NCI-H526 treated with DMSO at 0.1 percent for 48 hours (cell line): ENCODE measurements around the gene FBXO10.
A peak's percentile ranks its signal among the peaks of the same experiment; 100 is the strongest.
"Not testable (repeated sequence)": the region's sequence is repeated elsewhere in the genome, so short reads cannot be mapped to it uniquely, and the experiment has no call there.

Experiments used
- DNase-seq: peaks from one replicate; lab custom pipeline; 2025; lab: John Stamatoyannopoulos, UW

The FBXO10 gene

GRCh38 chr9:37511016-37512010 is 64.9 kb downstream of the FBXO10 start:
- no peak for DNase-seq

- DNase-seq: not testable (repeated sequence)
These were observed 66.1 kb downstream of the FBXO10 start for GRCh38 chr9:37510053-37510452.

- DNase-seq: no peak
These were observed 66.6 kb downstream of the FBXO10 start for GRCh38 chr9:37509536-37509935.

- no peak for DNase-seq
These were observed 67.4 kb downstream of the FBXO10 start for GRCh38 chr9:37508834-37509206.

GRCh38 chr9:37508135-37508833 is 67.9 kb downstream of the FBXO10 start:
- no peak for DNase-seq

GRCh38 chr9:37507566-37508134 is 68.5 kb downstream of the FBXO10 start:
- no peak for DNase-seq

GRCh38 chr9:37504605-37505004 is 71.6 kb downstream of the FBXO10 start:
- DNase-seq: no peak

GRCh38 chr9:37503736-37504135 is 72.4 kb downstream of the FBXO10 start:
- DNase-seq: no peak

GRCh38 chr9:37501957-37502596 is 74.1 kb downstream of the FBXO10 start:
- no peak for DNase-seq

GRCh38 chr9:37499297-37499696 is 76.9 kb downstream of the FBXO10 start:
- no peak for DNase-seq

GRCh38 chr9:37498457-37498856 is 77.7 kb downstream of the FBXO10 start:
- DNase-seq: no peak

GRCh38 chr9:37497320-37497719 is 78.9 kb downstream of the FBXO10 start:
- DNase-seq: no peak

- DNase-seq: no peak
These were observed 80.2 kb downstream of the FBXO10 start for GRCh38 chr9:37496020-37496419.

GRCh38 chr9:37495571-37495970 is 80.6 kb downstream of the FBXO10 start:
- DNase-seq: no peak

- DNase-seq: no peak
These were observed 84.2 kb downstream of the FBXO10 start for GRCh38 chr9:37491939-37492338.

- DNase-seq: no peak
These were observed 89.3 kb downstream of the FBXO10 start for GRCh38 chr9:37486616-37487548.

GRCh38 chr9:37486256-37486615 is 89.9 kb downstream of the FBXO10 start:
- no peak for DNase-seq

GRCh38 chr9:37485389-37486255 is 90.6 kb downstream of the FBXO10 start, which contains the start of gene POLR1E:
POLR1E (plus strand) TSS chr9:37485948; CDS start chr9:37486048, 100 bp downstream.
- peak; percentile 88 for DNase-seq

GRCh38 chr9:37480759-37481158 is 95.4 kb downstream of the FBXO10 start:
- no peak for DNase-seq

- not testable (repeated sequence) for DNase-seq
These were observed 98.1 kb downstream of the FBXO10 start for GRCh38 chr9:37477987-37478619.
